Spleen (tissue), 7 donors: Measurements from ENCODE around the gene SPDYE1.

Source experiments
- POLR2A ChIP-seq, 3 donors: fragments of 450-650 bp; IDR thresholded peaks; one replicate each; pipeline ENCODE4 v1.5.1; 2017; ENCODE audit warnings: antibody characterized with exemption in 3 of 3, mild to moderate bottlenecking in 1 of 3
- TF ChIP-seq, protein P1 (sequence below), 11 experiments: fragments of 200-600 bp in 7 of 11; fragments of 450-650 bp in 4 of 11; sonication (generic) in 4 of 11; IDR thresholded peaks in 8 of 11; conservative IDR thresholded peaks in 3 of 11; 1 replicate in 7 of 11; 2 replicates in 4 of 11; pipeline versions ENCODE4 v1.4.0 to v1.8.0; 2016 to 2021; ENCODE audit warnings: antibody characterized with exemption in 11 of 11, inconsistent platforms in 4 of 11, mild to moderate bottlenecking in 1 of 11
- donor health status: DM: no; HTN: no; CAD: no; lungs with moderate emphysema.
- donor health status: DM: no; HTN: no; CAD: no.
- donor health status: DM: no; HTN: no; CAD: no.

DNA sequence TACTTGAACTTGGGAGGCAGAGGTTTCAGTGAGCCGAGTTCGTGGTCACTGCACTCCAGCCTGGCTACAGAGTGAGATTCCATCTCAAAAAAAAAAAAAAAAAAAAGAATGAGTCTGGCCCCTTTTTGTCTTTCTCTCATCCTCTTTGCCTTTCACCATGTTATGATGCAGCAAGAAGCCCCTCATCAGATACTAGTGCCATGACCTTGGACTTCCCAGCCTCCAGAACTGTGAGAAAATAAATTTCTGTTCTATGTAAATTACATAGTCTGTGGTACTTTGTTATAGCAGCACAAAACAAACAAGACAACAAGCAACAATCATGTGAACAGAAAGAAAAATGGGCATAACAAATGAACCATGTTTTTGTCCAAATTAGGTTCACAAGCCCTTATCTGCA lies 44.5 kb downstream of the SPDYE1 start:
- TF ChIP-seq, protein P1, sequence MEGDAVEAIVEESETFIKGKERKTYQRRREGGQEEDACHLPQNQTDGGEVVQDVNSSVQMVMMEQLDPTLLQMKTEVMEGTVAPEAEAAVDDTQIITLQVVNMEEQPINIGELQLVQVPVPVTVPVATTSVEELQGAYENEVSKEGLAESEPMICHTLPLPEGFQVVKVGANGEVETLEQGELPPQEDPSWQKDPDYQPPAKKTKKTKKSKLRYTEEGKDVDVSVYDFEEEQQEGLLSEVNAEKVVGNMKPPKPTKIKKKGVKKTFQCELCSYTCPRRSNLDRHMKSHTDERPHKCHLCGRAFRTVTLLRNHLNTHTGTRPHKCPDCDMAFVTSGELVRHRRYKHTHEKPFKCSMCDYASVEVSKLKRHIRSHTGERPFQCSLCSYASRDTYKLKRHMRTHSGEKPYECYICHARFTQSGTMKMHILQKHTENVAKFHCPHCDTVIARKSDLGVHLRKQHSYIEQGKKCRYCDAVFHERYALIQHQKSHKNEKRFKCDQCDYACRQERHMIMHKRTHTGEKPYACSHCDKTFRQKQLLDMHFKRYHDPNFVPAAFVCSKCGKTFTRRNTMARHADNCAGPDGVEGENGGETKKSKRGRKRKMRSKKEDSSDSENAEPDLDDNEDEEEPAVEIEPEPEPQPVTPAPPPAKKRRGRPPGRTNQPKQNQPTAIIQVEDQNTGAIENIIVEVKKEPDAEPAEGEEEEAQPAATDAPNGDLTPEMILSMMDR (IDR thresholded peaks at IDR 0.05 in 8 of 11, conservative IDR thresholded peaks at IDR 0.05 in 3 of 11), result no peak
- TF ChIP-seq POLR2A (IDR thresholded peaks at IDR 0.05), result no peak
